22Rv1 (cell line): Measurements from ENCODE around the gene CTCFL.

ENCODE experiments used
- ZFX ChIP-seq: fragments of 450-650 bp; IDR thresholded peaks from 2 replicates; pipeline ENCODE4 v1.6.1; 2017; ENCODE audit warnings: antibody characterized with exemption, borderline replicate concordance
- TF ChIP-seq, protein P1 (sequence below): fragments of 450-650 bp; IDR thresholded peaks from 2 replicates; pipeline ENCODE4 v1.5.1; 2017; ENCODE audit warnings: mild to moderate bottlenecking

DNA sequence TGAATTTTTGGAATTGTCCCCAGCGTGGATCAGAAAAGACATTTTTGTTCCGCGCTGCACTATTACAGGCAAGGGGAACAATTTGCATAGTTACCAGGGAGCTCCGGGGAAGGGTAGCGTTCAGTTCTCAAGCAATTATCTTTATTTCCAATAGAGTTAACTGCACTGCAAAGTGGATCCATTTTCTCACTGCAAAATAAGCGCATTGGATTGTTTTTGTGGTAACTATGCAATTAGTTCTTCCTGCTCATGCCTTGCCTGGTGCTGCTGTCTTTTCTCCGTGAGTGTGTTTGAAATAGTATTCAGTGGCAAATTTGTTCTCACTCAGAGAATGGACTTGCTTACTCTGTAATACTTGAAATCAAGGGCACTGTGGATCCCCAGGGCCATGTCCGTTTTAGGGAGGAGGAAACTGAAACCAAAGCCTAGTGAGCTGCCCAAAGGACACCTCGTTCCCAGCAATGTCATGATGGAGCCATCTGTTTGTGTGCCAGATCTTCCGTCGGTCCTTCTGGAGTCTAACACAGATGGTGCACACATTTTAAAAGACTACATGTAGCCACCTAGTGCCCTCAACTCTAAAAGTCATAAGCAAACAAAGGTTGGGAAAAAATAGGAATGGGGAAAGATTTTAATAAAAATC lies 28.6 kb upstream of the CTCFL start:
- TF ChIP-seq, protein P1, sequence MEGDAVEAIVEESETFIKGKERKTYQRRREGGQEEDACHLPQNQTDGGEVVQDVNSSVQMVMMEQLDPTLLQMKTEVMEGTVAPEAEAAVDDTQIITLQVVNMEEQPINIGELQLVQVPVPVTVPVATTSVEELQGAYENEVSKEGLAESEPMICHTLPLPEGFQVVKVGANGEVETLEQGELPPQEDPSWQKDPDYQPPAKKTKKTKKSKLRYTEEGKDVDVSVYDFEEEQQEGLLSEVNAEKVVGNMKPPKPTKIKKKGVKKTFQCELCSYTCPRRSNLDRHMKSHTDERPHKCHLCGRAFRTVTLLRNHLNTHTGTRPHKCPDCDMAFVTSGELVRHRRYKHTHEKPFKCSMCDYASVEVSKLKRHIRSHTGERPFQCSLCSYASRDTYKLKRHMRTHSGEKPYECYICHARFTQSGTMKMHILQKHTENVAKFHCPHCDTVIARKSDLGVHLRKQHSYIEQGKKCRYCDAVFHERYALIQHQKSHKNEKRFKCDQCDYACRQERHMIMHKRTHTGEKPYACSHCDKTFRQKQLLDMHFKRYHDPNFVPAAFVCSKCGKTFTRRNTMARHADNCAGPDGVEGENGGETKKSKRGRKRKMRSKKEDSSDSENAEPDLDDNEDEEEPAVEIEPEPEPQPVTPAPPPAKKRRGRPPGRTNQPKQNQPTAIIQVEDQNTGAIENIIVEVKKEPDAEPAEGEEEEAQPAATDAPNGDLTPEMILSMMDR = no peak
- TF ChIP-seq ZFX = no peak
